ENCODE measurements around the gene SQSTM1. TPM values are rescaled to one million over a fixed set of nuclear protein-coding genes. Genes with fewer than 3 reads are reported as not detected.
"Not testable (repeated sequence)": the region's sequence is repeated elsewhere in the genome, so short reads cannot be mapped to it uniquely, and the experiment has no call there.

Gene SQSTM1
- total RNA-seq, 1 donor from 2014 or later: 132 TPM

- DNase-seq: peak; percentile 31
Observed at GRCh38 chr5:179827680-179828079, 7.0 kb downstream of the SQSTM1 start.

GRCh38 chr5:179828756-179829421, 8.2 kb downstream of the SQSTM1 start:
- no peak for DNase-seq

GRCh38 chr5:179829732-179830435, 9.2 kb downstream of the SQSTM1 start:
- DNase-seq: no peak

- DNase-seq: no peak
Observed at GRCh38 chr5:179830818-179831468, 10.2 kb downstream of the SQSTM1 start.

- no peak for DNase-seq
Observed at GRCh38 chr5:179832039-179832745, 11.5 kb downstream of the SQSTM1 start.

GRCh38 chr5:179833056-179833708, 12.5 kb downstream of the SQSTM1 start:
- no peak for DNase-seq

GRCh38 chr5:179833709-179834070, 13.0 kb downstream of the SQSTM1 start:
- no peak for DNase-seq

GRCh38 chr5:179834120-179834519, 13.4 kb downstream of the SQSTM1 start:
- no peak for DNase-seq

- not testable (repeated sequence) for DNase-seq
Observed at GRCh38 chr5:179834871-179835270, 14.2 kb downstream of the SQSTM1 start.

GRCh38 chr5:179836225-179837019, 15.7 kb downstream of the SQSTM1 start:
- DNase-seq: no peak

- no peak for DNase-seq
Observed at GRCh38 chr5:179837076-179838011, 16.6 kb downstream of the SQSTM1 start.

GRCh38 chr5:179839328-179840256, 18.9 kb downstream of the SQSTM1 start:
- no peak for DNase-seq

- no peak for DNase-seq
Observed at GRCh38 chr5:179840321-179840720, 19.6 kb downstream of the SQSTM1 start.

GRCh38 chr5:179840766-179841165, 20.1 kb downstream of the SQSTM1 start:
- DNase-seq: no peak

GRCh38 chr5:179841621-179842020, 20.9 kb downstream of the SQSTM1 start:
- DNase-seq: no peak

GRCh38 chr5:179852993-179853547, 32.4 kb downstream of the SQSTM1 start:
- DNase-seq: no peak

GRCh38 chr5:179854356-179854755, 33.7 kb downstream of the SQSTM1 start:
- DNase-seq: no peak

- no peak for DNase-seq
Observed at GRCh38 chr5:179858241-179858585, 37.5 kb downstream of the SQSTM1 start.

Data from tongue (tissue), 2 donors.